Mononuclear cell (primary cell): Measurements from ENCODE around the gene PAPPA2. TPM values are rescaled to one million over a fixed set of nuclear protein-coding genes. Genes with fewer than 3 reads are reported as not detected.
"Not testable (repeated sequence)": the region's sequence is repeated elsewhere in the genome, so short reads cannot be mapped to it uniquely, and the experiment has no call there.

Source experiments
- H3K27me3 ChIP-seq: 2 replicates; pipeline ENCODE4 v1.6.0; 2011; ENCODE audit warnings: low read length, control low read depth; ENCODE audit not compliant: insufficient read depth
- H3K4me1 ChIP-seq: 2 replicates; pipeline ENCODE4 v1.5.1; 2011; ENCODE audit warnings: mild to moderate bottlenecking, low read length, control low read depth; ENCODE audit not compliant: insufficient read depth
- H3K4me3 ChIP-seq: 2 replicates; pipeline ENCODE4 v1.5.1; 2011; ENCODE audit warnings: mild to moderate bottlenecking, low read length, moderate library complexity
- H3K9me3 ChIP-seq: 2 replicates; pipeline ENCODE4 v1.5.1; 2011; ENCODE audit warnings: low read depth, mild to moderate bottlenecking, control low read depth, low read length
- total RNA-seq: library from RNA; depleted of rRNA; stranded (reverse); fragments of >200 nt; gene quantifications from one replicate; pipeline ENCODE4 v1.2.3, GENCODE V29; 2012

The PAPPA2 gene
- total RNA-seq, 1 donor = 0.10 TPM

GRCh38 chr1:176701151-176701866 lies 238.3 kb downstream of the PAPPA2 start:
- Histone ChIP-seq H3K4me3 (no peak overlapping the region), H3K4me1 (no peaks in the 10 kb centered on the region), H3K9me3 (no peaks in the 10 kb centered on the region), H3K27me3 (no peaks in the 10 kb centered on the region)

- H3K4me1 ChIP-seq = no peaks in the 10 kb centered on the region
- no peak overlapping the region for H3K4me3 ChIP-seq
- H3K9me3 ChIP-seq = no peaks in the 10 kb centered on the region
- H3K27me3 ChIP-seq = no peaks in the 10 kb centered on the region
These were observed 239.9 kb downstream of the PAPPA2 start for GRCh38 chr1:176702901-176703300.

GRCh38 chr1:176705585-176705984 lies 242.6 kb downstream of the PAPPA2 start:
- H3K27me3 ChIP-seq = no peaks in the 10 kb centered on the region
- no peaks in the 10 kb centered on the region for H3K4me1 ChIP-seq
- H3K4me3 ChIP-seq = no peak overlapping the region
- no peaks in the 10 kb centered on the region for H3K9me3 ChIP-seq

GRCh38 chr1:176717066-176717750 lies 254.2 kb downstream of the PAPPA2 start:
- H3K4me1 ChIP-seq = no peaks in the 10 kb centered on the region
- no peak overlapping the region for H3K4me3 ChIP-seq
- no peaks in the 10 kb centered on the region for H3K9me3 ChIP-seq
- H3K27me3 ChIP-seq = no peaks in the 10 kb centered on the region

- no peaks in the 10 kb centered on the region for H3K9me3 ChIP-seq
- H3K4me3 ChIP-seq = no peak overlapping the region
- H3K4me1 ChIP-seq = no peaks in the 10 kb centered on the region
- H3K27me3 ChIP-seq = no peaks in the 10 kb centered on the region
These were observed 256.5 kb downstream of the PAPPA2 start for GRCh38 chr1:176719447-176719846.

GRCh38 chr1:176720838-176721237 lies 257.9 kb downstream of the PAPPA2 start:
- Histone ChIP-seq H3K4me3 (no peak overlapping the region), H3K4me1 (no peaks in the 10 kb centered on the region), H3K27me3 (no peaks in the 10 kb centered on the region), H3K9me3 (no peaks in the 10 kb centered on the region)

- Histone ChIP-seq H3K27me3 (no peaks in the 10 kb centered on the region), H3K9me3 (no peaks in the 10 kb centered on the region), H3K4me3 (no peak overlapping the region), H3K4me1 (no peaks in the 10 kb centered on the region)
These were observed 270.7 kb downstream of the PAPPA2 start for GRCh38 chr1:176733661-176734060.

- no peaks in the 10 kb centered on the region for H3K4me1 ChIP-seq
- no peak overlapping the region for H3K4me3 ChIP-seq
These were observed 272.2 kb downstream of the PAPPA2 start for GRCh38 chr1:176735201-176735600.

GRCh38 chr1:176736015-176736414 lies 273.0 kb downstream of the PAPPA2 start:
- no peaks in the 10 kb centered on the region for H3K9me3 ChIP-seq
- no peaks in the 10 kb centered on the region for H3K27me3 ChIP-seq
- no peak overlapping the region for H3K4me3 ChIP-seq

More at GRCh38 chr1:176735201-176735600, 272.2 kb downstream of the PAPPA2 start:
- Histone ChIP-seq H3K27me3 (no peaks in the 10 kb centered on the region), H3K9me3 (no peaks in the 10 kb centered on the region)

GRCh38 chr1:176741181-176741580 lies 278.2 kb downstream of the PAPPA2 start:
- H3K4me3 ChIP-seq = no peak overlapping the region
- no peaks in the 10 kb centered on the region for H3K4me1 ChIP-seq
- no peaks in the 10 kb centered on the region for H3K9me3 ChIP-seq
- H3K27me3 ChIP-seq = no peaks in the 10 kb centered on the region

More at GRCh38 chr1:176736015-176736414, 273.0 kb downstream of the PAPPA2 start:
- no peaks in the 10 kb centered on the region for H3K4me1 ChIP-seq

- Histone ChIP-seq H3K27me3 (no peaks in the 10 kb centered on the region), H3K9me3 (no peaks in the 10 kb centered on the region), H3K4me1 (no peaks in the 10 kb centered on the region), H3K4me3 (no peak overlapping the region)
These were observed 279.3 kb downstream of the PAPPA2 start for GRCh38 chr1:176742322-176742721.

GRCh38 chr1:176744142-176744541 lies 281.2 kb downstream of the PAPPA2 start:
- Histone ChIP-seq H3K9me3 (no peaks in the 10 kb centered on the region), H3K4me3 (no peak overlapping the region), H3K27me3 (no peaks in the 10 kb centered on the region), H3K4me1 (no peaks in the 10 kb centered on the region)

GRCh38 chr1:176745945-176746344 lies 283.0 kb downstream of the PAPPA2 start:
- H3K27me3 ChIP-seq = no peaks in the 10 kb centered on the region
- no peak overlapping the region for H3K4me3 ChIP-seq

GRCh38 chr1:176752505-176752904 lies 289.5 kb downstream of the PAPPA2 start:
- Histone ChIP-seq H3K27me3 (no peaks in the 10 kb centered on the region), H3K9me3 (no peaks in the 10 kb centered on the region), H3K4me1 (no peaks in the 10 kb centered on the region), H3K4me3 (no peak overlapping the region)

More at GRCh38 chr1:176745945-176746344, 283.0 kb downstream of the PAPPA2 start:
- Histone ChIP-seq H3K9me3 (no peaks in the 10 kb centered on the region), H3K4me1 (no peaks in the 10 kb centered on the region)

GRCh38 chr1:176754676-176755075 lies 291.7 kb downstream of the PAPPA2 start:
- no peaks in the 10 kb centered on the region for H3K27me3 ChIP-seq
- no peaks in the 10 kb centered on the region for H3K4me1 ChIP-seq
- no peaks in the 10 kb centered on the region for H3K9me3 ChIP-seq
- no peak overlapping the region for H3K4me3 ChIP-seq

- H3K4me1 ChIP-seq, H3K27me3 ChIP-seq, H3K4me3 ChIP-seq, H3K9me3 ChIP-seq: not testable (repeated sequence)
These were observed 293.8 kb downstream of the PAPPA2 start for GRCh38 chr1:176756817-176757216.
